Lung (tissue), 12 donors: Measurements from ENCODE around the gene TMEM150A. TPM values are rescaled to one million over a fixed set of nuclear protein-coding genes. Genes with fewer than 3 reads are reported as not detected.

Experiments
- ATAC-seq: fragments of 200-7000 bp; cut with Tn5 transposase; one replicate; pipeline ENCODE4 v1.9.1; 2020; ENCODE audit warnings: moderate number of reproducible peaks; ENCODE audit not compliant: insufficient read depth, low FRiP score
- DNase-seq, 3 donors: peaks; one replicate each; pipeline ENCODE4 v3.0.0-alpha.2; 2013 to 2017
- H3K27ac ChIP-seq, 2 donors: one replicate each; pipeline ENCODE4 v1.5.1; 2013; ENCODE audit warnings: mild to moderate bottlenecking in 2 of 2, moderate library complexity in 2 of 2, control low read depth in 1 of 2, inconsistent platforms in 1 of 2, low read depth in 1 of 2, low read length in 1 of 2
- H3K27me3 ChIP-seq, 3 donors: one replicate each; pipeline ENCODE4 v1.5.1; 2013; ENCODE audit warnings: low read length in 2 of 3; ENCODE audit not compliant: control insufficient read depth in 3 of 3, insufficient read depth in 3 of 3
- H3K36me3 ChIP-seq, 4 donors: one replicate each; pipeline ENCODE4 v1.5.1; 2013; ENCODE audit warnings: low read length in 4 of 4, mild to moderate bottlenecking in 1 of 4, moderate library complexity in 1 of 4; ENCODE audit not compliant: control insufficient read depth in 4 of 4, insufficient read depth in 4 of 4
- H3K4me1 ChIP-seq, 5 donors: one replicate each; pipeline ENCODE4 v1.5.1; 2013; ENCODE audit warnings: low read length in 5 of 5, mild to moderate bottlenecking in 2 of 5, moderate library complexity in 1 of 5; ENCODE audit not compliant: control insufficient read depth in 5 of 5, insufficient read depth in 5 of 5
- H3K4me3 ChIP-seq: one replicate; pipeline ENCODE4 v1.5.1; 2013; ENCODE audit warnings: mild to moderate bottlenecking, control low read depth, moderate library complexity
- H3K9ac ChIP-seq, 2 donors: one replicate each; pipeline ENCODE4 v1.5.1; 2013; ENCODE audit warnings: low read length in 2 of 2, control low read depth in 1 of 2; ENCODE audit not compliant: insufficient read depth in 1 of 2
- H3K9me3 ChIP-seq, 4 donors: one replicate each; pipeline ENCODE4 v1.5.1; 2013; ENCODE audit warnings: low read length in 3 of 4, mild to moderate bottlenecking in 1 of 4, moderate library complexity in 1 of 4; ENCODE audit not compliant: control insufficient read depth in 4 of 4, insufficient read depth in 3 of 4
- WGBS, 2 donors: extraction: QIAGEN DNeasy Blood & Tissue Kit; methylation state at CpG; one replicate each; pipeline ENCODE4 v1.1.7; 2013; 5-methylcytosine and 5-hydroxymethylcytosine counted together
- polyA plus RNA-seq, 2 donors: library from polyadenylated mRNA; stranded (reverse); fragments of 200-250 nt; gene quantifications; one replicate each; pipeline ENCODE4 v1.2.1, GENCODE V29; 2013
- total RNA-seq, 2 donors: library from RNA; depleted of rRNA in 1 of 2; stranded (reverse); fragments of >200 nt in 1 of 2; gene quantifications; one replicate each; pipeline ENCODE4 v1.2.1, GENCODE V29; 2014 to 2021
- TF ChIP-seq, protein P1 (sequence below): IDR thresholded peaks from 2 replicates; pipeline ENCODE4 v1.5.1; 2012; ENCODE audit warnings: mild to moderate bottlenecking; ENCODE audit errors: control extremely low read depth, extremely low read depth
- donor health status: control.
- donor health status: control.
- donor health status: Bipolar disorder and iron deficiency.
- donor health status: healthy.
- donor health status: DM: yes; HTN: yes; CAD: no.

TMEM150A gene
- total and polyA plus RNA-seq, 4 donors, result 10.2 to 48.6 (median 31.8) TPM

DNA sequence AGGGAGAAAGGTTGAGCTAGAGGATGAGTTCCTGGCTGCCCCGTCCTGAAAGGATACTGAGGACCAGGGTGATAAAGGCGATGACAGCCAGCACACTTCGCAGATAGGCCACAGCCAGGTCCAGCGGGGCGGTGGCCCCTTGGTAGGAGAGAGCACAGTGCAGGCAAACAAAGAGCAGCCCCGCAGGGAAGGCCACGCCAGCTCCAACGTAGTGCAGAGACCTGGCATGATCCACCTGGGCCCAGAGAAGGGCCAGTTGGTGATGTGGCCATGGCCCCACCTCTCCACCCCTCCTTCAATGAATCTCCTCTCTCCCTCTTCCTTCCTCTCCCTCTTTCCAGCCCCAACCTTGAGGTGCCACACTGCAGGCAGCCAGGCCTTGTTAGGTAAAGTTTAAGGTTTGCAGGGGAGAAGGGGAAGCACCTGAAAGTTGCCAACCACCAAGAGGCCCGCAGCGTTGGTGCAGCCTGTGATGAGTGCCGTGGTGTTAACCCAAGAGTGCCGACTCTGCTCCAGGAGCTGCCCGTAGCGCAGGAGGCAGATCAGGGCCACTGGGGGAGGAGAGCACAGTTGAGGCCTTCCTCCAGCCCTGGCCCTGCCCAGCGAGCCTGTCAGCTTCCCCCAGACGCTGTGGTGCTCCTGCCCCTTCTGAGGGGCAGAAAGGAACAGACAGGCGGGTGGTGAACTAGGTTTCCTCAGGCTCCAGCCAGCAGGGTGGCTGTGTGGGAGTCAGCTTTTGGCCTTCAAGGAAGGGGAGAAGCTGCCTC is 2.8 kb downstream of the TMEM150A start:
- no peak overlapping the region for H3K9ac ChIP-seq
- peaks cover 9 to 26% (median 21%) of the 10 kb centered on the region in 5 donors for H3K4me1 ChIP-seq
- no peaks in the 10 kb centered on the region for H3K9me3 ChIP-seq
- H3K36me3 ChIP-seq, result peaks cover 0 to 33% (median 12%) of the 10 kb centered on the region in 4 donors
- H3K4me3 ChIP-seq, result no peak overlapping the region
- H3K27ac ChIP-seq, result no peak overlapping the region
- WGBS, 2 donors, result 78 to 80% methylated on average over 17 of the region's 17 CpGs
- TF ChIP-seq, protein P1, sequence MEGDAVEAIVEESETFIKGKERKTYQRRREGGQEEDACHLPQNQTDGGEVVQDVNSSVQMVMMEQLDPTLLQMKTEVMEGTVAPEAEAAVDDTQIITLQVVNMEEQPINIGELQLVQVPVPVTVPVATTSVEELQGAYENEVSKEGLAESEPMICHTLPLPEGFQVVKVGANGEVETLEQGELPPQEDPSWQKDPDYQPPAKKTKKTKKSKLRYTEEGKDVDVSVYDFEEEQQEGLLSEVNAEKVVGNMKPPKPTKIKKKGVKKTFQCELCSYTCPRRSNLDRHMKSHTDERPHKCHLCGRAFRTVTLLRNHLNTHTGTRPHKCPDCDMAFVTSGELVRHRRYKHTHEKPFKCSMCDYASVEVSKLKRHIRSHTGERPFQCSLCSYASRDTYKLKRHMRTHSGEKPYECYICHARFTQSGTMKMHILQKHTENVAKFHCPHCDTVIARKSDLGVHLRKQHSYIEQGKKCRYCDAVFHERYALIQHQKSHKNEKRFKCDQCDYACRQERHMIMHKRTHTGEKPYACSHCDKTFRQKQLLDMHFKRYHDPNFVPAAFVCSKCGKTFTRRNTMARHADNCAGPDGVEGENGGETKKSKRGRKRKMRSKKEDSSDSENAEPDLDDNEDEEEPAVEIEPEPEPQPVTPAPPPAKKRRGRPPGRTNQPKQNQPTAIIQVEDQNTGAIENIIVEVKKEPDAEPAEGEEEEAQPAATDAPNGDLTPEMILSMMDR, result no peak
- DNase-seq (no peak), ATAC-seq (no peak)
- H3K27me3 ChIP-seq, result no peaks in the 10 kb centered on the region

DNA sequence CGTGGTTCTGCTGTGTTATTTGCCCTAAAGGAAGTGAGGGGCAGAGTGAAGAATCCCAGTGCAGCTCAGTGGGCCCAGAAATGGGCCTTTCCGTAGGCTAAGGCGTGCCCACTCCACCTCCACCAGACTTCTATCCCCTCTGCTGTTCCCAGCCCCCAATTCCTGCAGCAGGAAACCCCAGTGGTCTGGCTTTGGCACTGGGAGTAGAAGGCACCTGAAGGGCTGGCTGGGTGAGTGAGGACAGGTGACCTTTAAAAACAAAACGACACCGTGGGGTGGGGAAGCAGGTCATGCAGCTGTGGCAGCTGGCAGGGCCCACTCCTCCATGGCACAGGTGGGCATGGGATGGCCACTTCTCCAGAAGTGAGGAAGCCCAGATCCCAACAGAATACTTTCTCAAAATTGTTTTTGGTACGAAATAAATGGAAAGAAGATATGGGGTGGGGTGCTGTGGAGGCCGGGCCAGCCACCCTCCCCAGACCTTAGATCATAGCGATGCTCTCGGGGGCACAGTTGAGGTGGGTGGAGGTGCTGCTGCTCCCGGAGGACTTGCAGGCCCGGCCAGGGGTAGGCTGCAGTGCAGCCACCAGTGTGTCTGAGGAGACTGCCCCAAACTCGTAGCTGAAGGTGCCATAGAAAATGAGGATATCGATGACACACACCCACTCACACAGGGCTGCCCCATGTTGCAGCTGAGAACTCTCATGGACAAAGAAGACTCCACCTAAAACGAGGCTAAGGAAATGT is 3.7 kb downstream of the TMEM150A start:
- Histone ChIP-seq H3K27me3 (no peaks in the 10 kb centered on the region), H3K9ac (no peak overlapping the region), H3K9me3 (no peaks in the 10 kb centered on the region), H3K36me3 (peaks cover 0 to 33% (median 12%) of the 10 kb centered on the region in 4 donors), H3K4me3 (no peak overlapping the region), H3K27ac (no peak overlapping the region), H3K4me1 (peaks cover 7 to 25% (median 18%) of the 10 kb centered on the region in 5 donors)
- ATAC-seq (no peak), DNase-seq (no peak)
- TF ChIP-seq, protein P1, result no peak
- 84% methylated on average over 14 of the region's 14 CpGs for WGBS, 2 donors

DNA sequence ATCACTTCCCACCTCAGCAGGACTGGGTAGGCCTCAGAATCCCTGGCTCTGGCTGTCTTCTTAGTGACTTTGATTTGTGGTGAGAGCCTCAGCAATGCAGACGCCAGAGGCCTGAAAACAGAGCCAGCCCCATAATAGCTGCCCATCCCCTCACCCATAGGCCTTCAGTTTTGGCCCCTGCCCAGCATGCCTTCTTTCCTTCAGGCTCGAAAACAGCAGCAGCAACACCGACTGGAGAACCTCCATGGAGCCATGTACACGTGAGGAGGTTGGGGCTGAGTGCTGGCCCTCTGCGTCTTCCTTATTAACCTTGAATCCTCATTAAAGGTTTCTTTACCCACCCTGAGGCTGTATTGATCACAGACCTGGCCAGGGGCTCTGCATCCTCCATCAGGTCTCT is 5.3 kb downstream of the TMEM150A start:
- TF ChIP-seq, protein P1, result no peak
- Histone ChIP-seq H3K36me3 (peaks cover 0 to 36% (median 12%) of the 10 kb centered on the region in 4 donors), H3K9ac (no peak overlapping the region), H3K27ac (no peak overlapping the region), H3K4me1 (peaks cover 6 to 25% (median 18%) of the 10 kb centered on the region in 5 donors), H3K9me3 (no peaks in the 10 kb centered on the region), H3K27me3 (no peaks in the 10 kb centered on the region), H3K4me3 (no peak overlapping the region)
- ATAC-seq (no peak), DNase-seq (no peak)
- 85 to 92% methylated on average over 5 of the region's 5 CpGs for WGBS, 2 donors
